CD4-positive, alpha-beta T cell treated with Interleukin-1 beta for 1 hour (primary cell): ENCODE data around the gene GALK1.

Experiments used
- DNase-seq, 2 donors: peaks; one replicate each; pipeline ENCODE4 v3.0.0-alpha.2; 2020 to 2022

Gene GALK1

GRCh38 chr17:75749545-75750389, 15.2 kb downstream of the GALK1 start:
- peak; percentile 86 to 87 for DNase-seq

GRCh38 chr17:75748706-75749105, 16.3 kb downstream of the GALK1 start:
- DNase-seq: no peak

- DNase-seq: no peak
These were observed 21.3 kb downstream of the GALK1 start for GRCh38 chr17:75743625-75744206.

GRCh38 chr17:75742337-75742736, 22.7 kb downstream of the GALK1 start:
- DNase-seq: no peak

GRCh38 chr17:75740631-75741077, 24.3 kb downstream of the GALK1 start:
- no peak for DNase-seq

GRCh38 chr17:75740215-75740614, 24.8 kb downstream of the GALK1 start:
- no peak for DNase-seq

GRCh38 chr17:75739801-75740200, 25.2 kb downstream of the GALK1 start:
- no peak for DNase-seq

GRCh38 chr17:75739174-75739573, 25.8 kb downstream of the GALK1 start:
- no peak for DNase-seq

GRCh38 chr17:75738218-75738802, 26.7 kb downstream of the GALK1 start:
- peak in 1 of 2 donors; percentile 83 for DNase-seq

GRCh38 chr17:75737133-75737962, 27.6 kb downstream of the GALK1 start:
- no peak for DNase-seq

GRCh38 chr17:75736173-75736835, 28.7 kb downstream of the GALK1 start:
- no peak for DNase-seq

- no peak for DNase-seq
These were observed 30.2 kb downstream of the GALK1 start for GRCh38 chr17:75734674-75735294.

- DNase-seq: no peak
These were observed 31.5 kb downstream of the GALK1 start for GRCh38 chr17:75733471-75733870.

- no peak for DNase-seq
These were observed 33.1 kb downstream of the GALK1 start for GRCh38 chr17:75731716-75732498.

GRCh38 chr17:75731086-75731715, 33.8 kb downstream of the GALK1 start:
- DNase-seq: no peak

- DNase-seq: no peak
These were observed 34.9 kb downstream of the GALK1 start for GRCh38 chr17:75730065-75730464.

GRCh38 chr17:75729351-75729750, 35.6 kb downstream of the GALK1 start:
- no peak for DNase-seq

GRCh38 chr17:75727391-75727790, 37.6 kb downstream of the GALK1 start:
- DNase-seq: no peak

- DNase-seq: no peak
These were observed 39.5 kb downstream of the GALK1 start for GRCh38 chr17:75725504-75725903.
